HepG2 (cell line): Measurements from ENCODE around the gene PLLP. TPM values are rescaled to one million over a fixed set of nuclear protein-coding genes. Genes with fewer than 3 reads are reported as not detected.

Experiments used
- ATRX ChIP-seq: sonication (generic); formaldehyde crosslinking; IDR thresholded peaks from 2 replicates; pipeline ENCODE4 v1.4.0; 2020; ENCODE audit warnings: missing genetic modification reagents, borderline replicate concordance
- BCL6 ChIP-seq: IDR thresholded peaks from 2 replicates; pipeline ENCODE4 v1.6.1; 2016; ENCODE audit warnings: missing genetic modification reagents, missing compliant biosample characterization
- CAMTA2 ChIP-seq: sonication (generic); formaldehyde crosslinking; IDR thresholded peaks from 2 replicates; pipeline ENCODE4 v1.4.0; 2020; ENCODE audit warnings: mild to moderate bottlenecking, missing genetic modification reagents, borderline replicate concordance
- CBX5 ChIP-seq: sonication (generic); formaldehyde crosslinking; IDR thresholded peaks from 2 replicates; pipeline ENCODE4 v1.4.0; 2020; ENCODE audit warnings: missing genetic modification reagents, borderline replicate concordance
- EEA1 ChIP-seq: sonication (generic); formaldehyde crosslinking; IDR thresholded peaks from 2 replicates; pipeline ENCODE4 v1.5.1; 2020; ENCODE audit warnings: mild to moderate bottlenecking, missing genetic modification reagents, borderline replicate concordance
- ESRRA ChIP-seq: sonication (generic); formaldehyde crosslinking; IDR thresholded peaks from 2 replicates; pipeline ENCODE4 v1.5.1; 2020; ENCODE audit warnings: mild to moderate bottlenecking, low read depth, missing genetic modification reagents
- FOXK2 ChIP-seq: fragments of 450-650 bp; IDR thresholded peaks from 2 replicates; pipeline ENCODE4 v1.6.1; 2016
- MEIS2 ChIP-seq: sonication (generic); formaldehyde crosslinking; IDR thresholded peaks from 2 replicates; pipeline ENCODE4 v1.9.0; 2021; ENCODE audit warnings: mild to moderate bottlenecking, missing genetic modification reagents
- MTA3 ChIP-seq: sonication (generic); formaldehyde crosslinking; IDR thresholded peaks from 2 replicates; pipeline ENCODE4 v1.4.0; 2020; ENCODE audit warnings: missing genetic modification reagents
- NCOA2 ChIP-seq: sonication (generic); formaldehyde crosslinking; IDR thresholded peaks from 2 replicates; pipeline ENCODE4 v1.8.0; 2022; ENCODE audit warnings: inconsistent platforms
- NPAS2 ChIP-seq: sonication (generic); formaldehyde crosslinking; IDR thresholded peaks from 2 replicates; pipeline ENCODE4 v1.8.0; 2022; ENCODE audit warnings: mild to moderate bottlenecking, missing genetic modification reagents, borderline replicate concordance
- NR2F1 ChIP-seq, 2 experiments: fragments of 450-650 bp in 1 of 2; formaldehyde crosslinking in 1 of 2; IDR thresholded peaks; 2 replicates each; pipeline versions ENCODE4 v1.5.0 to v1.6.1; 2016 to 2020; ENCODE audit warnings: mild to moderate bottlenecking in 1 of 2, missing compliant biosample characterization in 1 of 2, missing genetic modification reagents in 1 of 2, moderate library complexity in 1 of 2
- PPARG ChIP-seq: conservative IDR thresholded peaks from 2 replicates; pipeline ENCODE4 v1.6.1; 2016; ENCODE audit warnings: missing biosample characterization, missing genetic modification reagents
- RAD21 ChIP-seq: fragments of 450-650 bp; formaldehyde crosslinking; IDR thresholded peaks from 2 replicates; pipeline ENCODE4 v1.5.0; 2020; ENCODE audit warnings: mild to moderate bottlenecking
- REL ChIP-seq: sonication (generic); formaldehyde crosslinking; conservative IDR thresholded peaks from 2 replicates; pipeline ENCODE4 v1.8.0; 2022; ENCODE audit warnings: mild to moderate bottlenecking, missing genetic modification reagents, moderate library complexity
- RORA ChIP-seq: sonication (generic); formaldehyde crosslinking; IDR thresholded peaks from 2 replicates; pipeline ENCODE4 v1.5.0; 2020; ENCODE audit warnings: mild to moderate bottlenecking, missing genetic modification reagents, moderate library complexity
- SALL1 ChIP-seq: sonication (generic); formaldehyde crosslinking; IDR thresholded peaks from 2 replicates; pipeline ENCODE4 v1.8.0; 2022; ENCODE audit warnings: mild to moderate bottlenecking, missing genetic modification reagents
- SMARCE1 ChIP-seq: fragments of 450-650 bp; IDR thresholded peaks from 2 replicates; pipeline ENCODE4 v1.6.1; 2017; ENCODE audit warnings: borderline replicate concordance
- TBP ChIP-seq: sonication (generic); formaldehyde crosslinking; IDR thresholded peaks from 2 replicates; pipeline ENCODE4 v1.5.0; 2020; ENCODE audit warnings: missing genetic modification reagents
- ZFY ChIP-seq: sonication (generic); formaldehyde crosslinking; IDR thresholded peaks from 2 replicates; pipeline ENCODE4 v1.4.0; 2020; ENCODE audit warnings: missing genetic modification reagents
- ZNF12 ChIP-seq: sonication (generic); formaldehyde crosslinking; IDR thresholded peaks from 2 replicates; pipeline ENCODE4 v1.5.0; 2020; ENCODE audit warnings: missing genetic modification reagents
- ZNF296 ChIP-seq: sonication (generic); formaldehyde crosslinking; conservative IDR thresholded peaks from 2 replicates; pipeline ENCODE4 v1.5.0; 2020; ENCODE audit warnings: mild to moderate bottlenecking, missing genetic modification reagents
- ZNF546 ChIP-seq: sonication (generic); formaldehyde crosslinking; conservative IDR thresholded peaks from 2 replicates; pipeline ENCODE4 v1.8.1; 2023; ENCODE audit warnings: mild to moderate bottlenecking, missing genetic modification reagents
- ZNF557 ChIP-seq: sonication (generic); formaldehyde crosslinking; IDR thresholded peaks from 2 replicates; pipeline ENCODE4 v1.4.0; 2020; ENCODE audit warnings: missing genetic modification reagents
- ZNF615 ChIP-seq: sonication (generic); formaldehyde crosslinking; IDR thresholded peaks from 2 replicates; pipeline ENCODE4 v1.5.0; 2020; ENCODE audit warnings: mild to moderate bottlenecking, missing genetic modification reagents, borderline replicate concordance
- ZNF616 ChIP-seq: sonication (generic); formaldehyde crosslinking; IDR thresholded peaks from 2 replicates; pipeline ENCODE4 v1.5.0; 2020; ENCODE audit warnings: low read depth, mild to moderate bottlenecking, missing genetic modification reagents
- polyA plus RNA-seq, 8 experiments: library from polyadenylated mRNA; depleted of rRNA in 3 of 8; stranded (reverse) in 7 of 8; unstranded in 1 of 8; fragments of >200 nt; fragmentation: Illumina TruSeq in 4 of 8; extraction: Trizol in 4 of 8; gene quantifications; 2 replicates each; pipeline versions ENCODE4 v1.2.1 to v1.2.3, GENCODE V29; 2011 to 2016; ENCODE audit warnings: low read depth in 4 of 8, missing spikeins in 1 of 8, mixed read lengths in 1 of 8; ENCODE audit not compliant: insufficient read depth in 1 of 8
- total RNA-seq, 5 experiments: library from RNA; depleted of rRNA; stranded (reverse); fragments of >200 nt; fragmentation: Illumina TruSeq; extraction: Trizol; gene quantifications; 2 replicates each; pipeline ENCODE4 v1.2.3, GENCODE V29; 2016; ENCODE audit warnings: low read depth in 1 of 5
- TF ChIP-seq, protein P1 (sequence below): sonication (generic); formaldehyde crosslinking; IDR thresholded peaks from 2 replicates; pipeline ENCODE4 v1.5.0; 2020; ENCODE audit warnings: mild to moderate bottlenecking, missing genetic modification reagents
- TF ChIP-seq, protein P2 (sequence below): sonication (generic); formaldehyde crosslinking; IDR thresholded peaks from 2 replicates; pipeline ENCODE4 v1.4.0; 2020; ENCODE audit warnings: missing genetic modification reagents, mild to moderate bottlenecking, borderline replicate concordance

PLLP gene
- total and polyA plus RNA-seq, 2 of the 13 experiments (the other 11 are each of a cell fraction or from before 2014, with no cell fraction given) = 60.6 to 127 TPM

- TF ChIP-seq SALL1 = peak; percentile 91
- peak; percentile 48 for TF ChIP-seq NCOA2 (CRISPR knock-in tag)
- TF ChIP-seq ZFY (CRISPR knock-in tag) = peak; percentile 63
- 0 out of 2 replicates have a peak, but pooled peaks have one; percentile 26 for TF ChIP-seq ZNF296
- peak; percentile 67; the same call in 1 of the 2 replicates for TF ChIP-seq TBP
- TF ChIP-seq, protein P1, sequence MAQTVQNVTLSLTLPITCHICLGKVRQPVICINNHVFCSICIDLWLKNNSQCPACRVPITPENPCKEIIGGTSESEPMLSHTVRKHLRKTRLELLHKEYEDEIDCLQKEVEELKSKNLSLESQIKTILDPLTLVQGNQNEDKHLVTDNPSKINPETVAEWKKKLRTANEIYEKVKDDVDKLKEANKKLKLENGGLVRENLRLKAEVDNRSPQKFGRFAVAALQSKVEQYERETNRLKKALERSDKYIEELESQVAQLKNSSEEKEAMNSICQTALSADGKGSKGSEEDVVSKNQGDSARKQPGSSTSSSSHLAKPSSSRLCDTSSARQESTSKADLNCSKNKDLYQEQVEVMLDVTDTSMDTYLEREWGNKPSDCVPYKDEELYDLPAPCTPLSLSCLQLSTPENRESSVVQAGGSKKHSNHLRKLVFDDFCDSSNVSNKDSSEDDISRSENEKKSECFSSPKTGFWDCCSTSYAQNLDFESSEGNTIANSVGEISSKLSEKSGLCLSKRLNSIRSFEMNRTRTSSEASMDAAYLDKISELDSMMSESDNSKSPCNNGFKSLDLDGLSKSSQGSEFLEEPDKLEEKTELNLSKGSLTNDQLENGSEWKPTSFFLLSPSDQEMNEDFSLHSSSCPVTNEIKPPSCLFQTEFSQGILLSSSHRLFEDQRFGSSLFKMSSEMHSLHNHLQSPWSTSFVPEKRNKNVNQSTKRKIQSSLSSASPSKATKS (CRISPR knock-in tag) = peak; percentile 76; the same call in 1 of the 2 replicates
- no peak for TF ChIP-seq RAD21
- TF ChIP-seq CBX5 (CRISPR knock-in tag) = peak; percentile 83
- TF ChIP-seq REL (CRISPR knock-in tag) = no peak
- no peak for TF ChIP-seq NPAS2 (CRISPR knock-in tag)
- TF ChIP-seq BCL6 (CRISPR knock-in tag) = peak; percentile 73
- peak; percentile 73; the same call in 1 of the 2 replicates for TF ChIP-seq PPARG (CRISPR knock-in tag)
- peak; percentile 95 for TF ChIP-seq ZNF615
- TF ChIP-seq MTA3 (CRISPR knock-in tag) = no peak
- peak; percentile 80 for TF ChIP-seq ZNF546 (CRISPR knock-in tag)
- peak; percentile 13; the same call in 1 of the 2 replicates for TF ChIP-seq MEIS2 (CRISPR knock-in tag)
- no peak for TF ChIP-seq ZNF616 (CRISPR knock-in tag)
- no peak for TF ChIP-seq SMARCE1
- no peak for TF ChIP-seq CAMTA2 (CRISPR knock-in tag)
- TF ChIP-seq ATRX = no peak
- peak; percentile 63; the same call in 1 of the 2 replicates for TF ChIP-seq ZNF12
- TF ChIP-seq, protein P2, sequence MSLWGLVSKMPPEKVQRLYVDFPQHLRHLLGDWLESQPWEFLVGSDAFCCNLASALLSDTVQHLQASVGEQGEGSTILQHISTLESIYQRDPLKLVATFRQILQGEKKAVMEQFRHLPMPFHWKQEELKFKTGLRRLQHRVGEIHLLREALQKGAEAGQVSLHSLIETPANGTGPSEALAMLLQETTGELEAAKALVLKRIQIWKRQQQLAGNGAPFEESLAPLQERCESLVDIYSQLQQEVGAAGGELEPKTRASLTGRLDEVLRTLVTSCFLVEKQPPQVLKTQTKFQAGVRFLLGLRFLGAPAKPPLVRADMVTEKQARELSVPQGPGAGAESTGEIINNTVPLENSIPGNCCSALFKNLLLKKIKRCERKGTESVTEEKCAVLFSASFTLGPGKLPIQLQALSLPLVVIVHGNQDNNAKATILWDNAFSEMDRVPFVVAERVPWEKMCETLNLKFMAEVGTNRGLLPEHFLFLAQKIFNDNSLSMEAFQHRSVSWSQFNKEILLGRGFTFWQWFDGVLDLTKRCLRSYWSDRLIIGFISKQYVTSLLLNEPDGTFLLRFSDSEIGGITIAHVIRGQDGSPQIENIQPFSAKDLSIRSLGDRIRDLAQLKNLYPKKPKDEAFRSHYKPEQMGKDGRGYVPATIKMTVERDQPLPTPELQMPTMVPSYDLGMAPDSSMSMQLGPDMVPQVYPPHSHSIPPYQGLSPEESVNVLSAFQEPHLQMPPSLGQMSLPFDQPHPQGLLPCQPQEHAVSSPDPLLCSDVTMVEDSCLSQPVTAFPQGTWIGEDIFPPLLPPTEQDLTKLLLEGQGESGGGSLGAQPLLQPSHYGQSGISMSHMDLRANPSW (CRISPR knock-in tag) = peak; percentile 96; the same call in 1 of the 2 replicates
- peak; percentile 84; the same call in 1 of the 2 replicates for TF ChIP-seq RORA
- TF ChIP-seq ZNF557 (CRISPR knock-in tag) = peak; percentile 86; the same call in 1 of the 2 replicates
- TF ChIP-seq NR2F1 (CRISPR knock-in tag; IDR thresholded peaks at IDR 0.05) = peak in 1 of 2 experiments; percentile 45; a peak in 1 of 4 replicates
- TF ChIP-seq EEA1 (CRISPR knock-in tag) = no peak
- peak; percentile 71; the same call in 1 of the 2 replicates for TF ChIP-seq ESRRA (CRISPR knock-in tag)
- no peak for TF ChIP-seq FOXK2
Measured at GRCh38 chr16:57299719-57300386, 15.4 kb upstream of the PLLP start (continued).
